ENCODE data around the gene FANCB.

The FANCB gene

GRCh38 chrX:14832586-14832985 is 40.3 kb downstream of the FANCB start:
- no peak for DNase-seq (ENCODE audit: low read depth)

- DNase-seq (ENCODE audit: low read depth) = no peak
Measured at GRCh38 chrX:14832151-14832550, 40.7 kb downstream of the FANCB start.

DNA sequence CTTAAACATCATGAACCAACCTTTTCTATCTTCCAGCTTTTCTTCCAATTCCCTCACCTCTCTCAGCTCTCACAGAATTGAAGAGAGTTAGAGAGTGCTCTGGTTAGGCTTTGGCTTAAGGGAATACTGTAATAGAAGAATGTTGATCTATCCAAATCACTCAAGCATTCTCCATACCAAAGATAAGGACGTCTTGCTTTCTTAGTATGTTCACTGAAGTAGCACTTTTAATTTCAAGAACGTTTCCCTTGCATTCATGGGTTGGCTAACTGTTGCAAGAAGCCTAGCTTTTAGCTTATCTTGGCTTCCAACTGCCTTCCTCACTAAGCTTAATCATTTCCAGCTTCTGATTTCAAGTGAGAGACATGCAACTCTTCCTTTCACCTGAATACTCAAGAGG is 43.2 kb downstream of the FANCB start:
- DNase-seq (ENCODE audit: low read depth) = no peak

- no peak for DNase-seq (ENCODE audit: low read depth)
Measured at GRCh38 chrX:14826319-14826718, 46.5 kb downstream of the FANCB start.

- DNase-seq (ENCODE audit: low read depth) = no peak
Measured at GRCh38 chrX:14825851-14826250, 47.0 kb downstream of the FANCB start.

DNA sequence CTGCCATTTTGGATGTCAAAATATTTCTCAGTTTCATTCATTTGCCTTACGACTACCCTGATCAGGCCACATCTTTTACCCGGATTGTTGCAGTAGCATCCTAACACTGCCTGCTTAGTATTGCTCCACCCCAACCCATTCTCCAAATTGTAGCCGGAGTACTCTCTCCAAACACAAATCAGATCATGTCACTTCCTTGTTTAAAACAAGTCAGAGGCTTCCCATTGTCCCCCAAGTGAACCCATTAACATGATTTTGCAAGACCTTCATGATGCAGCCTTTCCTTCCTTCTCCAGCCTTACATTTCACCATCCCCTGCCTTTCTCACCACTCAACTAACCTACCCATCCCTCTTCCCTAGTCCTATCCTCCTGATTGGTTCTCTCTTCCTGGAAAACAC is 53.1 kb downstream of the FANCB start:
- no peak for DNase-seq (ENCODE audit: low read depth)

- DNase-seq (ENCODE audit: low read depth) = no peak
Measured at GRCh38 chrX:14817571-14817970, 55.3 kb downstream of the FANCB start.

DNA sequence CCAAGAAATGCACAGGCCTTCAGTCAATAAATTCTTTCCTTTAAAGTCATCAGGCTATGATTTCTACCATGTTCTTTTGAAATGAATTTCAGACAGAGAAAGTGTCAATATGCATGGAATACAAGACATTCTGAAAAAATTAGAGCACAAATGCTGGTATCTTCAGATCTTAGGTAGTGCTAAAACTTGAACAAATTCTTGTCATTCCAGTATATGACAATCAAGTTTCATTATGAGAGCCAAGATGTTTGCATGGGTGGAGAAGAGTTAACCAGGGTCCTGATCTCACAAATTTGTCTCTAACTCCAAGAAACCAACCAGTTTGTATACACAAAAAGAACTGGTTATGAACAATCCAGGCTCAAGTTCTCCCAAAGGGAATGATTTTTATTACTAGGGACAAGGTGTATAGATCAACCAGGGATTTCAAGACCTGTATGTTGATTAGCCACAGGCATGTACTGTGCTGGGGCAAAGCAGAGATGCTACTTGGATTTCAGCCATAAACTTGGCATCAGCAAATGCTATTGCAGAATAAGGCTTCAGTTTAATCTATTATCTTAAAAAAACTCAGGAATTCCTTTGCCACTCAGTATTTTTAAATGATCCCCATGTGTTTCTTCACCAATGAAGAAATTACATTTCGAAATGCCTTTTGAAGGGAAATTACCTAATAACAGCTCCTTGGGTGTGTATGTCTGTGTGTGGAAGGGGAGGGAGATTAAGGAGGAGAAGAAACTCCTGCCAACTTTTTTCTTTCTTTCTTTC is 69.7 kb downstream of the FANCB start:
- no peak for DNase-seq (ENCODE audit: low read depth)

GRCh38 chrX:14801136-14801535 is 71.7 kb downstream of the FANCB start:
- no peak for DNase-seq (ENCODE audit: low read depth)

DNA sequence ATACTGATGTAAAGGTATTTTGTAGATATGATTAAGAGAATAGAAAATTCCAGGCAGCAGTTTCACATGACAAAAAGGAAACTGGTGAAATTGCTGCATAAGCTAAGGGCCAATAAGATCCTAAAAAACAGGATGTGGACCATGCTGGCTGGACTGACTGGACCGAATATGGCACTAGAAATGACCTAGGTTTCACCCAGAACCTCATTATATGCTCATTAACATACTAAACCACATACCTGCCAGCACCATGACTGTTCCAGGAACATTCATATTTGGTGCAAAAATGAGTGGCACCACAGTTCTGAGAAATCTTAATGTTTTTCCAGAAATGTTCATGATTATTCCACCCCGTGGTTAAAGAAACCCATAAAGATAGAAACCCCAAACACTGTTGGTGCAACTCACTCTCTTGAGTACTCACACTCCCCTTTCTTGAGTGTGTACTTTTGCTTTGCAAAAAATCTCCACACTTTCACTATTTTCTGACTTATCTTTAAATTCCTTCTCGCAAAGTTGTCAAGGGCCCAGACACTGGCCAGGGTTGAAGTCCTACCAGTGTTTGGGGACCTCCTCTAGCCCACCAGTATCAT is 74.0 kb downstream of the FANCB start:
- no peak for DNase-seq (ENCODE audit: low read depth)
